ENCODE results near the gene MARK3. TPM values are rescaled to one million over a fixed set of nuclear protein-coding genes. Genes with fewer than 3 reads are reported as not detected.
"Not testable (repeated sequence)": the region's sequence is repeated elsewhere in the genome, so short reads cannot be mapped to it uniquely, and the experiment has no call there.

The MARK3 gene
- total RNA-seq, 1 donor from 2014 or later, result 99.4 TPM

- intact Hi-C loops (cut with DNase I), result no loop called here
Observed at GRCh38 chr14:103524002-103524935, 139.1 kb downstream of the MARK3 start.

DNA sequence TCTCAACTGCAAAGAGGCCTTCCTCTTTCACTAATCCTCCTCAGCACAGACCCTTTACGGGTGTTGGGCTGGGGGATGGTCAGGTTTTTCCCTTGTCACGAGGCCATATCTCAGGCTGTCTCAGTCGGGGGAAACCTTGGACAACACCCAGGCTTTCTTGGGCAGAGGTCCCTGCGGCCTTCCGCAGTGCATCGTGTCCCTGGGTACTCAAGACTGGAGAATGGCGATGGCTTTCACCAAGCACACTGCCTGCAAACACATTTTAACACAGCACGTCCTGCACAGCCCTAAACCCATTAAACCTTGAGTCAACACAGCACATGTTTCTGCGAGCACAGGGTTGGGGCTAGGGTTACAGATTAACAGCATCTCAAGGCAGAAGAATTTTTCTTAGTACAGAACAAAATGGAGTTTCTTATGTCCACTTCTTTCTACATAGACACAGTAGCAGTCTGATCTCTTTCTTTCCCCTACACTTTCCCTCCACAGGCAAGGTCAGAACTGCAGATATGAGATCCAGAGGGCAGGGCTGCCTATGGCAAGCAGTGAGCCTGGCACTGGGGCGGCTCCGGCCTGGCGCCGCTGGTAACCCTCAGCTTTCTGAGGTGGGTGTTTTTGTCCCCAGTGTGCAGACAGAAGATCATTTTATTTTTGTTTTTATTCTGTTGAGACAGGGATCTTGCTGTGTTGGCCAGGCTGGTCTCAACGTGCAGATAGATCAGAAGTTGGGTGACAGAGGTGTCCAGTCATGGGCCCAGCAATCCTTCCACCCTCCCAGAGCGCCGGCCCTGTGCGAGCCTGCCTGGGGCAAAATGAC is 140.4 kb downstream of the MARK3 start:
- H3K4me3 ChIP-seq; H3K9me3 ChIP-seq; DNase-seq; ATAC-seq; H3K27me3 ChIP-seq (ENCODE audit: low read depth); intact Hi-C loops (cut with DNase I); H3K36me3 ChIP-seq: not testable (repeated sequence)
- Histone ChIP-seq H3K4me1 (peaks cover 70% of the 10 kb centered on the region), H3K27ac (peak overlapping the region; percentile 24)

More at GRCh38 chr14:103524002-103524935, 139.1 kb downstream of the MARK3 start:
- Histone ChIP-seq H3K4me1 (peaks cover 70% of the 10 kb centered on the region), H3K9me3 (no peaks in the 10 kb centered on the region), H3K27ac (no peak overlapping the region), H3K27me3 (ENCODE audit: low read depth) (peaks cover 5% of the 10 kb centered on the region), H3K36me3 (no peaks in the 10 kb centered on the region), H3K4me3 (no peak overlapping the region)
- ATAC-seq (no peak), DNase-seq (no peak)
- TF ChIP-seq, protein P1, sequence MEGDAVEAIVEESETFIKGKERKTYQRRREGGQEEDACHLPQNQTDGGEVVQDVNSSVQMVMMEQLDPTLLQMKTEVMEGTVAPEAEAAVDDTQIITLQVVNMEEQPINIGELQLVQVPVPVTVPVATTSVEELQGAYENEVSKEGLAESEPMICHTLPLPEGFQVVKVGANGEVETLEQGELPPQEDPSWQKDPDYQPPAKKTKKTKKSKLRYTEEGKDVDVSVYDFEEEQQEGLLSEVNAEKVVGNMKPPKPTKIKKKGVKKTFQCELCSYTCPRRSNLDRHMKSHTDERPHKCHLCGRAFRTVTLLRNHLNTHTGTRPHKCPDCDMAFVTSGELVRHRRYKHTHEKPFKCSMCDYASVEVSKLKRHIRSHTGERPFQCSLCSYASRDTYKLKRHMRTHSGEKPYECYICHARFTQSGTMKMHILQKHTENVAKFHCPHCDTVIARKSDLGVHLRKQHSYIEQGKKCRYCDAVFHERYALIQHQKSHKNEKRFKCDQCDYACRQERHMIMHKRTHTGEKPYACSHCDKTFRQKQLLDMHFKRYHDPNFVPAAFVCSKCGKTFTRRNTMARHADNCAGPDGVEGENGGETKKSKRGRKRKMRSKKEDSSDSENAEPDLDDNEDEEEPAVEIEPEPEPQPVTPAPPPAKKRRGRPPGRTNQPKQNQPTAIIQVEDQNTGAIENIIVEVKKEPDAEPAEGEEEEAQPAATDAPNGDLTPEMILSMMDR (IDR thresholded peaks at IDR 0.05), result no peak

DNA sequence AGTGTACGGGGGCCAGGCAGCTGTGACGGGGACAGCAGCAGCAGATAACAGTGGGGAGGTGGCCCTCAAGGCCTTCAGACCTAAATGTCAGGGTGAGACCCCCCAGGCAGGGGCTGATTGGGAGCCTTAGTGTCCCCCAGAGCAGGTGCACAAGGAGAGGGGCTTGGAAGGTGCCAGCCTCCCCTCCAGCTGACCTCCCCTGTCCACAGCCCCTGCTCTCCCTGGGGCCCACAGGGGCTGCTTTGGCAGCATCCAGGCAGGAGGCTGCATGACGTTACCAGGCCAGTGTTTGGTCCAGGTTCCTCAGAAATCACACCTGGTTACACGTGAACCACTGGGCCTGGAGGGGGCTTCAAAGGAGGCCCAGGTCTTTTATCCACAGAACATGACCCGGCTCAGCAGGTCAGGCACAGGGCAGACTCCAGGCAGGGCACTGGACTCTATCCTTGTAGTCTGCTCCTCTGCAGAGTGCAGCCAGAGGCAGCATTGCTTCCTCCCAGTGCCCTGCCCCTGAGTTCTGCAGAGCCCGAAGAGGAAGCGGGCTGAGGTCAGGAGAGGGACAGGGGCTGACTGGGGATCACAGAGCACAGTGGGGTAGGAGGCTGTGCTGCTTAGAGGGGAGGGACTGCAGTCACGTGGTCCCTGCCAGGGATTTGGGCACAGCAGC is 141.2 kb downstream of the MARK3 start:
- ATAC-seq, result no peak
- H3K27me3 ChIP-seq (ENCODE audit: low read depth), result peaks cover 5% of the 10 kb centered on the region
- H3K27ac ChIP-seq, result peak overlapping the region; percentile 8
- intact Hi-C loops (cut with DNase I), result no loop called here
- no peaks in the 10 kb centered on the region for H3K36me3 ChIP-seq
- peaks cover 70% of the 10 kb centered on the region for H3K4me1 ChIP-seq
- DNase-seq, result no peak
- H3K9me3 ChIP-seq, result no peaks in the 10 kb centered on the region
- TF ChIP-seq, protein P1 (IDR thresholded peaks at IDR 0.05), result no peak
- no peak overlapping the region for H3K4me3 ChIP-seq

DNA sequence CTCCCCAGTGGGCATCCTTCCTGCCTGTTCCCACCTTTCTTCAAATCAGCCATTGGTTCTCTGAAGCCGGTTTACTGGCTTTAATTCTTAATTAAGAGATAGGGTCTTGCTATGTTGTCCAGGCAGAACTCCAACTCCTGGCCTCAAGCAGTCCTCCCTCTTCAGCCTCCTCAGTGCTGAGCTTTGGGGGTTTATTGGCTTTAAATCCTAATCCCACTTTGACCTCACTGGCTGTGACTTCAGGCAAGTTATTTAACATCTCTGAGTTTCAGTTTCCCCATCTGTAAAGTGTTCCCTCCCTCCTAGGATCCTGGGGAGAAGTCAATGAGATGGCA is 141.7 kb downstream of the MARK3 start:
- intact Hi-C loops (cut with DNase I), result no loop called here
- H3K27ac ChIP-seq, result peak overlapping the region; percentile 8
- TF ChIP-seq, protein P1 (IDR thresholded peaks at IDR 0.05), result no peak
- H3K27me3 ChIP-seq (ENCODE audit: low read depth), result peaks cover 3% of the 10 kb centered on the region
- H3K9me3 ChIP-seq, result no peaks in the 10 kb centered on the region
- no peak for DNase-seq
- ATAC-seq, result no peak
- H3K4me3 ChIP-seq, result no peak overlapping the region
- no peaks in the 10 kb centered on the region for H3K36me3 ChIP-seq
- H3K4me1 ChIP-seq, result peaks cover 68% of the 10 kb centered on the region

DNA sequence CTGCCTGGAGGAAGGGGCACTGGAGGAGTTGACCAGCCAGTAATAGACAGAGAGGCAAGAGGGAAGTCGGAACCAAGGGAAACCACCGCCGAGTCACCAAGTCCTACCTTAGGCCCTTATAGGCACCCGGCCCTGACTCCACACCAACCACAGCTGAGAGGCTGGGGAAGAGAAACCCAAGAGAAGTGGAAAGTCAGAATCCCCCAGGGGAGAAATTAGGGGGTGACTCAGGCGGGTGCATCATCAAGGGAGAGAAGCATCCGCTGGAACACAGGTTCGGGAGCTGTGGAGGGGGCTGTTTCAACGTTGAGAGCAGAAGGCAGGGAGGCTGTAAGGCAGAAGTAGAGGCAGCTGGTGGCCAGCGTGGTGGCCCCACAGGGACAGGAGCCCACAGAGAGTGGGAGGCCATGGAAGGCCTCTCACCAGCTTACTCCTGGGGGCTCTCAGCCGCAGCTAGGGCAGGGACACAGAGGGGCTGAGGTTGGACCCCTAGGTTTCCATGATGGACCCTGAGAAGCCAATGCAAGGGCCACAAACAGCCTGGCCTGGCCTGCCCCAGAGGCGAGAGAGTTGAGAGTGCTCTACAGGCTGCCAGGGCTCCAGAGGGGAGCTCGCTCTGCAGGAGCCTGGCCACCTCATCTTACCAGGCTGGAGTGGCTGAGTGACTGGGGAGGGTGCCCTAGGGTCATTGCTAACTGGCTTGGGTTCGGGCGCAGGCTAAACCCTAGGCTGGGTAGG is 142.4 kb downstream of the MARK3 start:
- Histone ChIP-seq H3K9me3 (no peaks in the 10 kb centered on the region), H3K27ac (peak overlapping the region; percentile 92), H3K4me1 (peaks cover 64% of the 10 kb centered on the region), H3K4me3 (peak overlapping the region; percentile 98), H3K27me3 (ENCODE audit: low read depth) (no peaks in the 10 kb centered on the region), H3K36me3 (no peaks in the 10 kb centered on the region)
- ATAC-seq (peak; percentile 0 to 1), DNase-seq (no peak)
- TF ChIP-seq, protein P1 (IDR thresholded peaks at IDR 0.05), result no peak
- intact Hi-C loops (cut with DNase I), result no loop called here
